GM19239 (cell line): ENCODE data around the gene RFC2.
"Not testable (repeated sequence)": the region's sequence is repeated elsewhere in the genome, so short reads cannot be mapped to it uniquely, and the experiment has no call there.

Experiments used
- DNase-seq: peaks from one replicate; pipeline ENCODE4 v3.0.0; 2011; ENCODE audit warnings: low spot score; ENCODE audit not compliant: insufficient read length
- FAIRE-seq: peaks from 2 replicates; lab custom pipeline; 2011; peaks lifted over from hg19 to GRCh38; lab: Jason Lieb, UNC

The RFC2 gene

GRCh38 chr7:74221713-74222112 is 32.5 kb downstream of the RFC2 start:
- DNase-seq, result no peak
- no peak for FAIRE-seq

GRCh38 chr7:74220229-74220628 is 34.0 kb downstream of the RFC2 start:
- no peak for FAIRE-seq
- DNase-seq, result no peak

GRCh38 chr7:74219416-74219815 is 34.8 kb downstream of the RFC2 start:
- DNase-seq, result no peak
- no peak for FAIRE-seq

- DNase-seq (no peak), FAIRE-seq (no peak)
Measured at GRCh38 chr7:74218343-74218698, 35.9 kb downstream of the RFC2 start.

- DNase-seq (no peak), FAIRE-seq (peak; percentile 99)
Measured at GRCh38 chr7:74217455-74218342, 36.5 kb downstream of the RFC2 start.

GRCh38 chr7:74216361-74216761 is 37.8 kb downstream of the RFC2 start:
- peak; percentile 82 for FAIRE-seq
- DNase-seq, result no peak

- peak; percentile 8 for FAIRE-seq
- no peak for DNase-seq
Measured at GRCh38 chr7:74215921-74216320, 38.3 kb downstream of the RFC2 start.

GRCh38 chr7:74214816-74215630 is 39.2 kb downstream of the RFC2 start:
- DNase-seq, result no peak
- no peak for FAIRE-seq

- DNase-seq (no peak), FAIRE-seq (no peak)
Measured at GRCh38 chr7:74212661-74213060, 41.5 kb downstream of the RFC2 start.

GRCh38 chr7:74208241-74208640 is 46.0 kb downstream of the RFC2 start:
- DNase-seq, FAIRE-seq: not testable (repeated sequence)

- no peak for FAIRE-seq
- no peak for DNase-seq
Measured at GRCh38 chr7:74207586-74207985, 46.6 kb downstream of the RFC2 start.

- FAIRE-seq (peak; percentile 79), DNase-seq (peak; percentile 58)
Measured at GRCh38 chr7:74206589-74207120, 47.5 kb downstream of the RFC2 start.

- DNase-seq, FAIRE-seq: not testable (repeated sequence)
Measured at GRCh38 chr7:74206052-74206451, 48.1 kb downstream of the RFC2 start.

- FAIRE-seq (no peak), DNase-seq (no peak)
Measured at GRCh38 chr7:74203956-74204618, 50.1 kb downstream of the RFC2 start.

GRCh38 chr7:74202841-74203556 is 51.2 kb downstream of the RFC2 start:
- FAIRE-seq, result no peak
- no peak for DNase-seq

- no peak for FAIRE-seq
- DNase-seq, result no peak
Measured at GRCh38 chr7:74199551-74200355, 54.4 kb downstream of the RFC2 start.

GRCh38 chr7:74197449-74198124 is 56.6 kb downstream of the RFC2 start:
- FAIRE-seq (no peak), DNase-seq (no peak)

GRCh38 chr7:74195968-74196654 is 58.1 kb downstream of the RFC2 start:
- not testable (repeated sequence) for DNase-seq, FAIRE-seq
